Activated naive CD4-positive, alpha-beta T cell treated with anti-CD3 and anti-CD28 coated beads, Interleukin-2, amount 10 ng/mL, durations not matched to agents 7 days and 5 days (primary cell): ENCODE results near the gene MPIG6B.
A peak's percentile ranks its signal among the peaks of the same experiment; 100 is the strongest.

ENCODE experiments used
- CTCF ChIA-PET: fragments of 350-600 bp; sonication (Branson Sonifier 250); formaldehyde crosslinking; loops from one replicate; lab custom pipeline; 2021; ENCODE audit warnings: antibody characterized with exemption; lab: Charles Lee
- DNase-seq: peaks from one replicate; pipeline ENCODE4 v3.0.0-alpha.2; 2020
- H3K27ac Mint-ChIP-seq: one replicate; pipeline ENCODE4 v1.8.0; 2021; ENCODE audit warnings: mild to moderate bottlenecking, moderate library complexity, mixed read lengths
- H3K27me3 Mint-ChIP-seq: one replicate; pipeline ENCODE4 v1.8.0; 2021; ENCODE audit warnings: mild to moderate bottlenecking, mixed read lengths
- H3K36me3 Mint-ChIP-seq: one replicate; pipeline ENCODE4 v1.8.0; 2021; ENCODE audit warnings: mixed read lengths
- H3K4me1 Mint-ChIP-seq: one replicate; pipeline ENCODE4 v1.8.0; 2021; ENCODE audit warnings: mixed read lengths
- H3K4me3 Mint-ChIP-seq: one replicate; pipeline ENCODE4 v1.8.0; 2021; ENCODE audit warnings: mild to moderate bottlenecking, moderate library complexity, mixed read lengths
- H3K9me3 Mint-ChIP-seq: one replicate; pipeline ENCODE4 v1.8.0; 2021; ENCODE audit warnings: mixed read lengths

MPIG6B gene

DNA sequence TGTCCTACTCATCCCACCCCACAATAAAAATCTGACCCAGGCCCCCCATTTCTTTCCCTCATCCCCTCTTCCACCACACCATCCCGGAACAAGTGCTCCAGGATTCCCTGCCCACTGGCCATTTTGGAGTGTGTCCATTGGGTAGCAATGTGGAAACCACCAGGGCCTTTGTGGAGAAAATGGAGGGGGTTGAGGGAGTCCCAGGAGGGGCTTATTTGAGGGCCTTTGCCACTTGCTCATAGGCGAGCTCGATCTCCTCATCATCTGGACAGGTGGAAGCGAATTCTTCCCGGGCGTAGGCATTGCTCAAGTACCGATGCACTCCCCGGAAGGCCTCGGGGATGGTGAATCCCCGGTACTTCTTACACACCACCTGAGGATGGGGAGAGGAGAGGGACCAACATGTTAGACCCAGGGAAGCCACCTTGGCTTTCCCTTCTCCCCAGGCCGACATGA, 7.5 kb downstream of the MPIG6B start:
- Mint-ChIP-seq H3K27me3 (no peaks in the 10 kb centered on the region), H3K4me1 (peaks cover 76% of the 10 kb centered on the region), H3K27ac (peak overlapping the region; percentile 69), H3K4me3 (peak overlapping the region; percentile 88), H3K9me3 (no peaks in the 10 kb centered on the region), H3K36me3 (peaks cover 70% of the 10 kb centered on the region)
- no peak for DNase-seq
- CTCF ChIA-PET: interaction anchor here (0.7 to 5.4 kb wide), 8 partner anchors 8 to 100 kb away, joined by 3 to 23 read pairs (median 8); partner anchors contain the start of genes HSPA1B, LSM2 and LY6G5C

DNA sequence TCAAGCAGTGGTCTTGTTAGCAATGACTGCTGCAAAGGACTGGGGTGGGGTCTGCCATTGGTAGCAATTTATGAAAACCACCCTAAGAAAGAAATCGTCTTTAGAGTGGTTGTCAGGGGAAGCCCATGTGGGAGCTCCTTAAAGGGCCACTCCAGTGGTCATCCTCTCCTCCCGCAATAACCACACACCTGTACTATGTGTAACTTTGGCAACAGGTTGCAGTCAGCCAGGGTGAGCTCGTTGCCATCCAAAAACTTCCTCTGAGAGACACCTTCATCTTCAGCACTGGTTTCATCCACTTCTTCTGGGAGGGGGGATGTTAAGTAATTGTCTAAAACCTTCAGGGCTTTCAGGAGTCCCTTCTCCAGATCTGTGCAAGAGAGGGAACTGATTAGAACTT, 8.9 kb downstream of the MPIG6B start:
- Mint-ChIP-seq H3K36me3 (peaks cover 64% of the 10 kb centered on the region), H3K4me1 (peaks cover 67% of the 10 kb centered on the region), H3K9me3 (no peaks in the 10 kb centered on the region), H3K27me3 (no peaks in the 10 kb centered on the region), H3K27ac (peak overlapping the region; percentile 54), H3K4me3 (peak overlapping the region; percentile 12)
- no peak for DNase-seq
- CTCF ChIA-PET: interaction anchor here (0.6 to 5.4 kb wide), 3 partner anchors 37 to 101 kb away, joined by 3 to 23 read pairs (median 4); no protein-coding TSS in a partner anchor

DNA sequence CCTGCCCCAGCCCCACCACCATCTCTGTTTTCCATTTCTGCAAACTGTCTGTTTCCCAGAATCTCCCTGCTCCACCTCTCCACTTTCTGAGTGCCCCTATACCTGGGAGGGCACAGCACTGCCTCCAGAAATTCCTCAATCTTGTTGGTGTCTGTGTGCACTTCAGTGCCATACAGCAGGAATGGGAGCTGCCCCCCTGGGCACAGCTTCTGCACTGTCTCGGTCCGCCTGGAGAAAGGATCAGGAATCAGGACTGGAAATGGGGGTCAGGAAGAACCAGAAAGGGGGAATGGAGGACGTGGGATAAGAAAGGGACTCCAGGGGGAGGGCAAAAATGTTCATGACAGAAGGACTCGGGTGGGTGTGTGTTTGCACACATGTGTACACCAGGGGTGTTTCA, 10.6 kb downstream of the MPIG6B start:
- peaks cover 69% of the 10 kb centered on the region for H3K4me1 Mint-ChIP-seq
- no peaks in the 10 kb centered on the region for H3K27me3 Mint-ChIP-seq
- CTCF ChIA-PET: interaction anchor here (0.6 to 5.4 kb wide), 2 partner anchors 28 to 36 kb away, joined by 4 to 23 read pairs; no protein-coding TSS in a partner anchor
- peak overlapping the region; percentile 100 for H3K4me3 Mint-ChIP-seq
- H3K36me3 Mint-ChIP-seq: peaks cover 54% of the 10 kb centered on the region
- H3K27ac Mint-ChIP-seq: peak overlapping the region; percentile 93
- no peaks in the 10 kb centered on the region for H3K9me3 Mint-ChIP-seq
- DNase-seq: no peak

DNA sequence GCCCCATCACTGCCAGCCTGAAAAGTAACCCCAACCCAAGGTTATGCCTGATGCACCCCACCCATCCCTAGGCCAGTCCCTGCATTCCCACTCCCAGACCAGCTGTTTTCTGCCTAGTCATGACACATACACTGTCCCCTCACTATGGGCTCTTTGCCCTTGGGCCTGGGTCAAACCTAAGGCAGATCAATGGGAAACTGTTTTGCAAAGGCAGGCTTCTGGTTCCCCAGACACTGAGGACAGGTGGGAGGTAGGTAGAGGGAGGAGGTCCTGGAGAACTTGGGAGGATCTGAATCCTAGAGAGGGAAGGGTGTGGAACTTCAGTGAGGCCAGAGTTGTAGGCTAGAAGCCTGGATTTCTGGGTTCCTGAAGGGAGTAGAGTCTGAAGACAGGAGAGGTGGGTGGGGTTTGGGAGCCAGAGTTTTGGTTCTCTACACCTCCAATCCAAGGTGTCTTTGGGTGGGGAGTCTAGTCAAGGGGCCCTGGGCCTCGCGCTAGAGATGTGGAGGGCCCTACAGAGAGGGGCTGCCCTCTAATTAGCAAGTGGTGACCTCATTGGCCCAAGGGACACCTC, 11.2 kb downstream of the MPIG6B start:
- no peak for DNase-seq
- H3K27me3 Mint-ChIP-seq: no peaks in the 10 kb centered on the region
- no peaks in the 10 kb centered on the region for H3K9me3 Mint-ChIP-seq
- peaks cover 69% of the 10 kb centered on the region for H3K4me1 Mint-ChIP-seq
- CTCF ChIA-PET: interaction anchor here (0.6 to 1.3 kb wide), 2 partner anchors 28 to 35 kb away, joined by 4 to 5 read pairs; no protein-coding TSS in a partner anchor
- H3K36me3 Mint-ChIP-seq: peaks cover 52% of the 10 kb centered on the region
- H3K4me3 Mint-ChIP-seq: peak overlapping the region; percentile 100
- peak overlapping the region; percentile 93 for H3K27ac Mint-ChIP-seq

DNA sequence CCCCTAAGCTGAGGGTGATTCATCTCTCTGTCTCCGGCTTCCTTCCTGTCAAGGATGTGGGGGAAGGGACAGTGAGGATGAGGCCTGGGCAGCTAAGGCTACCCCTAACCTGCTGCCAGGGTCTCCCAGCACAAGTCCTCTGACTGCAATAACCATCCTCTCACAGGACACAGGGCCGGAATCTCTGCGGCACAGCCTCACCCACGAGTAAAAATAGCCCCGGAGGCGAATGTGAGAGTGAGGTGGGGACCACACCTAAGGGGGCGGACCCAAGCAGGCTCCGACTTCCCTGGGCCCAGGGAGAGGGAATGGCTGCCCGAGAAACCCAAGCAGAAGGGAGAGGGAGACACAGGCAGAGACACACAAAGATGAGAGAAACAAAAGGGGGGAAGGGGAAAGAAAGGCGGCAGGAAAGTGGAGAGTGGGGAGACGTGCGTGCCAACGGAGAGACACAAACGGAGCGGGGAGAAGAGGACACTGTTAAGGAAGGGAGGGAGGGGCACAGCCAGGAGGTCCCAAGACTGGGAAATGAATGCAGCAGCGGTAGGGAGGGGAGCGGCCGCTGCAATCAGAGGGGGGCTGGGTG, 11.7 kb downstream of the MPIG6B start:
- H3K4me3 Mint-ChIP-seq: peak overlapping the region; percentile 100

DNA sequence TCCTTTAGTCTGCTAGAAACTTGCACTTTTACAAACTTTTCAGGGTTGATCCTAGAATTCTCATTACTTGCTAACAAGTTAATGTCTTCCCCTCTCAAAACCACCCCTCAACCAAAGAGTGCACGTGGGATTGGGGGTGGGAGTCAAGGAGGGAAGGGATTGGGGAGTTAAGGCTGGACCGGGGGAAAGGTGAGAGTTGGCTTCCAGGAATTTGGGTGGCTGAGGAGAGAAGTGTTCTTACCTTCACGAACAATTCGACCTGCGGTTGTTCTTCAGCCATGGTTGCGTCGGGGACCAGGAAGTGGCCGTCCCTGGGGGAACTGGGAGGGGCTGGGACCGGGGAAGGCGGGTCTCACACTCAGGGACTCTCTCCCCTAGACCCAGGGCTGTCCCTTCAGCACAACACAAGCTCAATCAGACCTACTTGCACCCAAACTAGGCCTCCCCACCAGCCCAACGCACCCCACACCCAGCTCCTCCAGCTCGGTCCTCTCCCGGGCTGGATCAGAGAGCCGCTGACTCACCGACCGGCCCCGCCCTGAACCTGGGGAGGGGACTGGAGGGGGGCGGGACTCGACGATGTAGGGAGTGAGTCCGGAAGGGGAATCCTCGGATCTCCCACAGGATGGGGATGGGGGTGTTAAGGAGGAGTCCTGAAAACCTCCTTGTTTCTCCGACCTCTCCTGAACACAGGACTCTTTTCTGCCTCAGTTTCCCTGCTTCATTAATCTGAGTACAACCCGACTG, 13.0 kb downstream of the MPIG6B start, which contains the start of gene CLIC1:
CLIC1 (minus strand) TSS at position 510 of the 747 bp plus-strand sequence; CDS start at position 280, 230 bp downstream.
- Mint-ChIP-seq H3K4me3 (peak within 1 kb of the TSS; percentile 100), H3K36me3 (peaks cover 48% of the 10 kb centered on the region), H3K9me3 (no peaks in the 10 kb centered on the region), H3K27ac (peak within 1 kb of the TSS; percentile 93), H3K27me3 (peaks cover 5% of the 10 kb centered on the region), H3K4me1 (peaks cover 69% of the 10 kb centered on the region)
- DNase-seq: peak; percentile 88
- CTCF ChIA-PET: interaction anchor here (0.6 to 3.7 kb wide), 6 partner anchors 8 to 78 kb away, joined by 3 to 23 read pairs (median 4); no protein-coding TSS in a partner anchor

More for the DNA sequence above, 11.7 kb downstream of the MPIG6B start:
- CTCF ChIA-PET: interaction anchor here (0.6 to 1.3 kb wide), 2 partner anchors 9 to 35 kb away, joined by 3 to 5 read pairs; no protein-coding TSS in a partner anchor
- H3K36me3 Mint-ChIP-seq: peaks cover 52% of the 10 kb centered on the region
- H3K4me1 Mint-ChIP-seq: peaks cover 72% of the 10 kb centered on the region
- peak; percentile 74 for DNase-seq
- peaks cover 4% of the 10 kb centered on the region for H3K27me3 Mint-ChIP-seq
- H3K9me3 Mint-ChIP-seq: no peaks in the 10 kb centered on the region
- peak overlapping the region; percentile 93 for H3K27ac Mint-ChIP-seq

DNA sequence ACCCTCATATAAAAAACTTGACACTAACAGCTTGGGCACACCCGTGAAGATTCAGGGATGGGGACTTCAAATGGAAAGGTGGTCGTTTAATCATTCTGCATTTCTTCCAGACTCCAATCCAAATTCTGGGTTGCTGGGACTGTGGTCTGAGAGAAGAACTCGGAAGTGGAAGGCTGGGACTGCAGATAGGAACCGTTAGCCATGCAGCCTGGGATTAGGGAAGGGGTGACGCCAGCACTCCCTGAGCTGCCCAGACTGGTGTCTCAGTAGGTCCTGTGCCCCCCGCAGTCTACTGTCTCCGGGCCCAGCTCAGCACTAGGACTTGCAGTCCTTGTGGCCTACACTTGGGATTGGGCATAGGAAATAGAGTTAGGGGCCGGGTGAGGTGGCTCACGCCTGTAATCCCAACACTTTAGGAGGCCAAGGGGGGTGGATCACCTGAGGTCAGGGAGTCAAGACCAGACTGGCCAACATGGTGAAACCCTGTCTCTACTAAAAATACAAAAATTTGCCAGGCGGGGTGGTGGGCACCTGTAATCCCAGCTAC, 13.7 kb downstream of the MPIG6B start:
- peaks cover 5% of the 10 kb centered on the region for H3K27me3 Mint-ChIP-seq
- peaks cover 72% of the 10 kb centered on the region for H3K4me1 Mint-ChIP-seq
- H3K36me3 Mint-ChIP-seq: peaks cover 46% of the 10 kb centered on the region
- H3K4me3 Mint-ChIP-seq: peak overlapping the region; percentile 100
- no peaks in the 10 kb centered on the region for H3K9me3 Mint-ChIP-seq
- CTCF ChIA-PET: interaction anchor here (0.8 to 3.7 kb wide), 8 partner anchors 7 to 95 kb away, joined by 3 to 23 read pairs (median 4); partner anchors contain the start of gene DDAH2
- peak overlapping the region; percentile 93 for H3K27ac Mint-ChIP-seq
- no peak for DNase-seq

DNA sequence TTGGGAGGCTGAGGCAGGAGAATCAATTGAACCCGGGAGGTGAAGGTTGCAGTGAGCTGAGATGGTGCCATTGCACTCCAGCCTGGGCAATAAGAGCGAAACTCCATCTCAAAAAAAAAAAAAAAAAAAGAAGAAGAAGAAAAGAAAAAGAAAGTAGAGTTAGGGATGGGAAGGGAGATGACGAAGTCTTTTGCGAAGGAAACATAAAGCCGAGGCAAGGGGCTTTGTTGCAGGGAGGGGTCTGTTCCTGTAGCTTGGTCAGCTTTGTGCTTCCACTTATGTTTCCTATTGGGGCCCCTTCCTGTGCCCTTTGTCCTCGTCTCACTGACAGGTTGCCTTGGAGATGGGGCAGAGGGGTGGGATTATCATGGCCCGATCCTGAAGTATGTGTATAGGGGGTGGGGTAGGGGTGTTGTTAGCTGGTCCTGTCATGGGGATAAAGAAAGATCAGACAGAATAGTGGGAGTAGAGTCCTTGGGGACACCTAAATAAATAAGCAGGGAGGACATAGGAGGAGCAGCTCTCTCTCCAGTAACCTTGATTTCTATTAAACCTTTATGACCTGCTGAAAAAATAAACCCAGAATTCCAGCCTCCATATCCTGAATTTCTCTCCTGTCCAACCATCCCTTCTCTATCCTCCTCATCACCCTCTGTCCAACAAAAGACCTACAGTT, 14.3 kb downstream of the MPIG6B start:
- Mint-ChIP-seq H3K27me3 (peaks cover 5% of the 10 kb centered on the region), H3K4me3 (peak overlapping the region; percentile 100), H3K27ac (peak overlapping the region; percentile 93), H3K4me1 (peaks cover 69% of the 10 kb centered on the region), H3K36me3 (peaks cover 45% of the 10 kb centered on the region), H3K9me3 (no peaks in the 10 kb centered on the region)
- DNase-seq: peak; percentile 55
- CTCF ChIA-PET: interaction anchor here (0.8 to 3.7 kb wide), 11 partner anchors 8 to 94 kb away, joined by 3 to 23 read pairs (median 4); partner anchors contain the start of genes DDAH2, GPANK1, LY6G5C and VARS1

DNA sequence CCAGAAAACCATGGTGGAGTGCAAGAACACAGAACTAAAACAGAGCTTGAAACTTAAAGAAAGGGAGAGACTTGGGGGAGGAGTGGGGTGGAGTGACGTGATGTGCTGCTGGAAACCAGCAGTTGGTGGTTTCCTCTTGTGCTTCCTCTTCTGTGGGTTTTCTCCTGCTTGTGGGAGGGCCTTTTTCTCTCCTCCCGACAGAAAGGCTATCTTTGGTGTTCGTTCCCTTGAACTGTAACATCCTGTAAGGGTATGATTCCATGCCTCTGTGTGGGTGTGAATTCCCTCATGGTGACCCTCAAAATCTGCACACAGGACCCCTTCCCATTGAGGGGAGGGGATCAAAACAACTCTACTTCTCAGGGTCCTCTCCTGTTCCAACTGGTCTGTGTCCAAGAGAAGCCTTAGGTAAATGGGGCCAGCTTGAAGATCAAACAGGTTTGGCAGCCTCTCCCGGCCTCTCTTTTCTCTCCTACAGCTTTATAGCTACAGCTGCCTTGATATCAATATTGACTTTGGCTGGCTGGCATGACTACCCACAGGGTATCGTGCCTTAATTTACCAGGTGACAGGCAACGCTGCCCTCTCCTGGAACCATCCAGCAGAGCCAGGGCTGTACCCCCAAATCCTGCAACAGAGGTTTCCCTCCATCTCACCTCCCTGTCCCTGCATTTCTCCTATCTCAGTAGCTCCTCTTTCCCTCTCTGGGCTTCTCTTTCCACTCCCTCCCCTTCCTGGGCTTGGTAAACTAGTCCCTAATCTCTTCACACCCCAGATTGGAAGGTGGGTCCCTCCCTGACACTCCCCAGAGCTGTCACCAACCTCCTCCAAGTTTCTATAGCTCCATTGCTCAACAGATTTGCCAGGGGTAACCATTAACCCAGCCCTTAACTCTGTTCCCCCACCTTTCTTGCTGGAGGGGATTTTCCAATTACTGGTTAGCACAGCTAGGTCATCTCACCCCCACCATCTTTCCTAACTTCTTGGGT, 15.1 kb downstream of the MPIG6B start:
- Mint-ChIP-seq H3K4me3 (peak overlapping the region; percentile 100), H3K9me3 (no peaks in the 10 kb centered on the region), H3K27me3 (peaks cover 5% of the 10 kb centered on the region), H3K27ac (peak overlapping the region; percentile 93), H3K36me3 (peaks cover 50% of the 10 kb centered on the region), H3K4me1 (peaks cover 66% of the 10 kb centered on the region)
- DNase-seq: peak; percentile 84
- CTCF ChIA-PET: interaction anchor here (0.7 to 3.7 kb wide), 22 partner anchors 9 to 192 kb away, joined by 3 to 23 read pairs (median 4); partner anchors contain the start of genes ATP6V1G2, DDAH2, GPANK1 and HSPA1B

DNA sequence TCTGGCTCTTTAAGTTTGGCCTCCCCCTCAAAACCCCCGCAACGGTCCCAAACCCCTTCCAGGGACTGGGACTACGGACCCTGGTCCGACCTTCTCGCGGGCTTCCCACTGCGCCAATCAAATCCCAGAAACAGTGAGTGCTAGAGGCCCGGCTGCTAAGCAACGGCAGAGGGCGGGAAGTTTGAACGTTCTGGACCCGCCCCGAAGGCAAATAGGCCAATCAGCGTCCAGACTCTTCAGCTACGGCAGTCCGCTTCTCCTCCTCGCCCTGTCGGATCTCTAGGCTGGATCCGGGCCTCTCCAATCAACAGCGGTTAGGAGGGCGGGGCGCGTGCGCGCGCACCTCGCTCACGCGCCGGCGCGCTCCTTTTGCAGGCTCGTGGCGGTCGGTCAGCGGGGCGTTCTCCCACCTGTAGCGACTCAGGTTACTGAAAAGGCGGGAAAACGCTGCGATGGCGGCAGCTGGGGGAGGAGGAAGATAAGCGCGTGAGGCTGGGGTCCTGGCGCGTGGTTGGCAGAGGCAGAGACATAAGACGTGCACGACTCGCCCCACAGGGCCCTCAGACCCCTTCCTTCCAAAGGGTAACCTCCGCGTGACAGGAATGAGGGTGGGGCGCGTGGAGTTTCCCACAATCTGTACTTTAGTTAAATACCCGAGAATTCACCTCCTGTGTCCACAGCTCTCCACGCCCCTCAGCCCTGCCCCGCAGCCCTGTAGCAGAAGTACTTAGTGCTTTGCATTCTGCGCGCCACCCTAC, 16.6 kb downstream of the MPIG6B start, which contains the start of gene MSH5:
MSH5 (plus strand) TSS at position 367 of the 758 bp plus-strand sequence. CDS start 462 bp downstream, outside the sequence.
- Mint-ChIP-seq H3K4me3 (peak within 1 kb of the TSS; percentile 100), H3K27me3 (peaks cover 5% of the 10 kb centered on the region), H3K36me3 (peaks cover 42% of the 10 kb centered on the region), H3K9me3 (no peaks in the 10 kb centered on the region), H3K27ac (peak within 1 kb of the TSS; percentile 93), H3K4me1 (peaks cover 52% of the 10 kb centered on the region)
- peak; percentile 98 for DNase-seq
- CTCF ChIA-PET: interaction anchor here (0.7 to 3.7 kb wide), 12 partner anchors 8 to 218 kb away, joined by 3 to 23 read pairs (median 4); partner anchors contain the start of genes ATP6V1G2 and DDAH2
